ENCODE measurements around the gene IGFBP1. TPM values are rescaled to one million over a fixed set of nuclear protein-coding genes. Genes with fewer than 3 reads are reported as not detected.
A peak's percentile ranks its signal among the peaks of the same experiment; 100 is the strongest.

Gene IGFBP1
- total RNA-seq, 1 donor from 2014 or later = 0.30 TPM

- TF ChIP-seq CTCF (IDR thresholded peaks at IDR 0.05) = no peak
- Mint-ChIP-seq H3K9me3 (ENCODE audit: low read depth) (peaks cover 2% of the 10 kb centered on the region), H3K36me3 (ENCODE audit: low read depth) (peaks cover 2% of the 10 kb centered on the region), H3K4me3 (ENCODE audit: unreplicated experiment) (peak overlapping the region; percentile 68), H3K27ac (ENCODE audit: unreplicated experiment) (peak overlapping the region; percentile 97), H3K27me3 (ENCODE audit: low read depth) (no peaks in the 10 kb centered on the region), H3K4me1 (ENCODE audit: low read depth) (peaks cover 83% of the 10 kb centered on the region)
- DNase-seq (ENCODE audit: low spot score) = no peak
Measured at GRCh38 chr7:45922810-45923209, 34.5 kb downstream of the IGFBP1 start.

- Mint-ChIP-seq H3K9me3 (ENCODE audit: low read depth) (peaks cover 4% of the 10 kb centered on the region), H3K4me3 (ENCODE audit: unreplicated experiment) (no peak overlapping the region), H3K27me3 (ENCODE audit: low read depth) (no peaks in the 10 kb centered on the region), H3K36me3 (ENCODE audit: low read depth) (peaks cover 2% of the 10 kb centered on the region), H3K27ac (ENCODE audit: unreplicated experiment) (peak overlapping the region; percentile 97), H3K4me1 (ENCODE audit: low read depth) (peaks cover 78% of the 10 kb centered on the region)
- TF ChIP-seq CTCF (IDR thresholded peaks at IDR 0.05) = peak; percentile 97
- DNase-seq (ENCODE audit: low spot score) = no peak
Measured at GRCh38 chr7:45923290-45923689, 35.0 kb downstream of the IGFBP1 start.

DNA sequence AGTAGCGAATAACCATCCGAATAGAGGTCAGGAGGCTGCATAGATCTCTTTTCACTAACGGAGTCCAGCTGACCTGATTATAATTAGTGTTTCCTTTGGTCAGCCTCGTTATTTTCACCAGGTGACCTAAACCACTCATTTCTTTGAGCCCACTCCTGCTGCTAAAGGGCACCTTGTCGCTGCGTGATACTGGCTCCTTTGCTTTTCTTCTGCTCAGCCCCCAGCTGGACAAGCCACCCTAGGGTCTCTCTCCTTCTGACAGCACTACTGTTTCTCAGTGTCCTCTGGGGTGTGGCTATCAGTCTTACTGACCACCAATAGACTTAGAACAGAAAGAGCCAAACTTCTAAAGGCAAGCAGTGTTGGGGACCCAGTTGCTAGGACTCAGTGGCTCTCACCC lies 35.5 kb downstream of the IGFBP1 start:
- Mint-ChIP-seq H3K36me3 (ENCODE audit: low read depth) (peaks cover 2% of the 10 kb centered on the region), H3K27me3 (ENCODE audit: low read depth) (no peaks in the 10 kb centered on the region), H3K27ac (ENCODE audit: unreplicated experiment) (peak overlapping the region; percentile 97), H3K9me3 (ENCODE audit: low read depth) (peaks cover 10% of the 10 kb centered on the region), H3K4me1 (ENCODE audit: low read depth) (peaks cover 73% of the 10 kb centered on the region), H3K4me3 (ENCODE audit: unreplicated experiment) (no peak overlapping the region)
- no peak for DNase-seq (ENCODE audit: low spot score)
- no peak for TF ChIP-seq CTCF (IDR thresholded peaks at IDR 0.05)

- Mint-ChIP-seq H3K27ac (ENCODE audit: unreplicated experiment) (peak overlapping the region; percentile 97), H3K9me3 (ENCODE audit: low read depth) (peaks cover 14% of the 10 kb centered on the region), H3K4me3 (ENCODE audit: unreplicated experiment) (peak overlapping the region; percentile 17), H3K4me1 (ENCODE audit: low read depth) (peaks cover 68% of the 10 kb centered on the region), H3K36me3 (ENCODE audit: low read depth) (peaks cover under 1% of the 10 kb centered on the region), H3K27me3 (ENCODE audit: low read depth) (no peaks in the 10 kb centered on the region)
- peak; percentile 50 for TF ChIP-seq CTCF (IDR thresholded peaks at IDR 0.05)
- no peak for DNase-seq (ENCODE audit: low spot score)
Measured at GRCh38 chr7:45924283-45924682, 36.0 kb downstream of the IGFBP1 start.

DNA sequence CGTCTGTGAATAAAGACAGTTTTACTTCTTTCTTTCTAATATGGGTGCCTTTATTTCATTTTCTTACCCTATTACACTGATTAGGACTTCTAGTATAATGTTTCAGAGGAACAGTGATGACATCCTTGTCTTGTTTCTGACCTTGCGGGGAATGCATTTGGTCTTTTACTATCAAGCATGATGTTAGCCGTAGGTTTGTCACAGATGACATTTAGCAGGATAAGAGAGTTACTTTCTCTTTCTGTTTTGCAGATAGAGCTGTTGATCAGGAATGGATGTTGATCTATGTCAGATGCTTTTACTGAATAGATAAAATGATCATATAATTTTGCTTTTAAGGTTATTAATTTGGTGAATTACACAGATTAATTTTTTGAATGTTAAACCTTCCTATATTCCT lies 39.4 kb downstream of the IGFBP1 start:
- no peak for TF ChIP-seq CTCF (IDR thresholded peaks at IDR 0.05)
- H3K27ac Mint-ChIP-seq (ENCODE audit: unreplicated experiment) = no peak overlapping the region
- no peak for DNase-seq (ENCODE audit: low spot score)
- H3K36me3 Mint-ChIP-seq (ENCODE audit: low read depth) = peaks cover 1% of the 10 kb centered on the region
- H3K4me3 Mint-ChIP-seq (ENCODE audit: unreplicated experiment) = no peak overlapping the region
- H3K4me1 Mint-ChIP-seq (ENCODE audit: low read depth) = peaks cover 44% of the 10 kb centered on the region
- no peaks in the 10 kb centered on the region for H3K27me3 Mint-ChIP-seq (ENCODE audit: low read depth)
- H3K9me3 Mint-ChIP-seq (ENCODE audit: low read depth) = peaks cover 23% of the 10 kb centered on the region

Measured in chondrocyte (in vitro differentiated cells).